GM21367 (cell line): Measurements from ENCODE around the gene LPCAT1.

Experiments used
- ATAC-seq: cut with Tn5 transposase; IDR thresholded peaks from one replicate; pipeline ENCODE4 v1.9.1; 2021; ENCODE audit not compliant: unreplicated experiment

LPCAT1 gene

GRCh38 chr5:1498623-1499416 lies 24.9 kb downstream of the LPCAT1 start:
- ATAC-seq = peak; percentile 20

- ATAC-seq = peak; percentile 21
Observed at GRCh38 chr5:1497795-1498622, 25.8 kb downstream of the LPCAT1 start.

GRCh38 chr5:1497242-1497777 lies 26.4 kb downstream of the LPCAT1 start:
- peak; percentile 22 for ATAC-seq

- no peak for ATAC-seq
Observed at GRCh38 chr5:1495525-1495897, 28.2 kb downstream of the LPCAT1 start.

GRCh38 chr5:1494780-1495524 lies 28.8 kb downstream of the LPCAT1 start:
- peak; percentile 28 for ATAC-seq

GRCh38 chr5:1493941-1494340 lies 29.8 kb downstream of the LPCAT1 start:
- no peak for ATAC-seq

GRCh38 chr5:1493413-1493812 lies 30.3 kb downstream of the LPCAT1 start:
- no peak for ATAC-seq

- ATAC-seq = no peak
Observed at GRCh38 chr5:1492757-1493156, 31.0 kb downstream of the LPCAT1 start.

- no peak for ATAC-seq
Observed at GRCh38 chr5:1490376-1490775, 33.4 kb downstream of the LPCAT1 start.

- no peak for ATAC-seq
Observed at GRCh38 chr5:1489754-1490153, 34.0 kb downstream of the LPCAT1 start.

- peak; percentile 45 for ATAC-seq
Observed at GRCh38 chr5:1488882-1489680, 34.7 kb downstream of the LPCAT1 start.

- no peak for ATAC-seq
Observed at GRCh38 chr5:1487079-1487764, 36.5 kb downstream of the LPCAT1 start.

- no peak for ATAC-seq
Observed at GRCh38 chr5:1486271-1486670, 37.5 kb downstream of the LPCAT1 start.

- no peak for ATAC-seq
Observed at GRCh38 chr5:1485579-1486118, 38.1 kb downstream of the LPCAT1 start.

GRCh38 chr5:1484730-1485578 lies 38.8 kb downstream of the LPCAT1 start:
- ATAC-seq = peak; percentile 43

GRCh38 chr5:1483856-1484729 lies 39.7 kb downstream of the LPCAT1 start:
- ATAC-seq = no peak

- ATAC-seq = no peak
Observed at GRCh38 chr5:1483064-1483463, 40.7 kb downstream of the LPCAT1 start.

- no peak for ATAC-seq
Observed at GRCh38 chr5:1481959-1482331, 41.8 kb downstream of the LPCAT1 start.
